A549 (cell line): ENCODE measurements around the gene RCN2. TPM values are rescaled to one million over a fixed set of nuclear protein-coding genes. Genes with fewer than 3 reads are reported as not detected.

Experiments used
- ATAC-seq, 2 experiments: fragments of 200-7000 bp in 1 of 2; fragments of >200 bp in 1 of 2; cut with Nextera tagmentation in 1 of 2; cut with Tn5 transposase in 1 of 2; 3 replicates each; pipeline versions ENCODE4 v1.8.0 to v1.9.1; 2018 to 2020; ENCODE audit warnings: mild to moderate bottlenecking in 1 of 2, moderate library complexity in 1 of 2
- CTCF ChIA-PET: fragments of 300-600 bp; sonication (Branson Sonifier 250); formaldehyde crosslinking; extraction: SDS; loops from one replicate; lab custom pipeline; 2021; ENCODE audit warnings: antibody characterized with exemption, inconsistent platforms; lab: Yijun Ruan, JAX
- POLR2A ChIA-PET: fragments of 350-600 bp; formaldehyde crosslinking; extraction: SDS; loops from one replicate; lab custom pipeline; 2021; ENCODE audit warnings: antibody characterized with exemption, inconsistent platforms; lab: Yijun Ruan, JAX
- DNase-seq, 2 experiments: peaks; one replicate each; pipeline versions ENCODE4 v3.0.0 to v3.0.0-alpha.2; 2011 to 2016; ENCODE audit warnings: low read depth in 1 of 2, low spot score in 1 of 2
- FAIRE-seq: peaks from 2 replicates; lab custom pipeline; 2011; peaks lifted over from hg19 to GRCh38; lab: Jason Lieb, UNC
- H3K27ac ChIP-seq, 2 experiments: fragments of >200 bp; sonication (Bioruptor Twin); formaldehyde crosslinking; 3 replicates each; pipeline ENCODE4 v1.5.1; 2016 to 2017
- H3K4me1 ChIP-seq: fragments of >200 bp; sonication (Bioruptor Twin); formaldehyde crosslinking; 3 replicates; pipeline ENCODE4 v1.6.1; 2016
- H3K4me2 ChIP-seq: fragments of >200 bp; sonication (Bioruptor Twin); formaldehyde crosslinking; 3 replicates; pipeline ENCODE4 v1.6.1; 2016
- H3K4me3 ChIP-seq: fragments of >200 bp; sonication (Bioruptor Twin); formaldehyde crosslinking; 3 replicates; pipeline ENCODE4 v1.5.1; 2016
- H3K9me3 ChIP-seq: fragments of >200 bp; sonication (Bioruptor Twin); formaldehyde crosslinking; 3 replicates; pipeline ENCODE4 v1.6.1; 2016
- CHD4 ChIP-seq: fragments of 200-600 bp; sonication (generic); IDR thresholded peaks from 2 replicates; pipeline ENCODE4 v1.6.1; 2016; ENCODE audit warnings: antibody characterized with exemption, mild to moderate bottlenecking, borderline replicate concordance
- EHMT2 ChIP-seq: fragments of 200-600 bp; sonication (generic); IDR thresholded peaks from 2 replicates; pipeline ENCODE4 v1.6.1; 2016; ENCODE audit warnings: antibody characterized with exemption, low read depth, mild to moderate bottlenecking, moderate library complexity
- ELK1 ChIP-seq: fragments of 150-350 bp; IDR thresholded peaks from 2 replicates; pipeline ENCODE4 v1.6.1; 2014; ENCODE audit warnings: low read depth, mild to moderate bottlenecking, low read length
- FOXS1 ChIP-seq: fragments of 250-450 bp; sonication (Bioruptor Pico); IDR thresholded peaks from 2 replicates; pipeline ENCODE4 v1.5.0; 2020; ENCODE audit warnings: mild to moderate bottlenecking, moderate library complexity
- MAFK ChIP-seq: fragments of 450-650 bp; IDR thresholded peaks from 2 replicates; pipeline ENCODE4 v1.6.1; 2014; ENCODE audit not compliant: partially characterized antibody
- MAX ChIP-seq: IDR thresholded peaks from 2 replicates; pipeline ENCODE4 v1.6.1; 2012
- MAZ ChIP-seq: fragments of 150-350 bp; IDR thresholded peaks from 2 replicates; pipeline ENCODE4 v1.6.1; 2014; ENCODE audit warnings: antibody characterized with exemption, low read depth, low read length, borderline replicate concordance
- POLR2AphosphoS2 ChIP-seq: conservative IDR thresholded peaks from 2 replicates; pipeline ENCODE4 v1.6.1; 2012; ENCODE audit warnings: low read length, improper control_type of control experiment, inconsistent platforms
- RCOR1 ChIP-seq: fragments of 150-350 bp; IDR thresholded peaks from 2 replicates; pipeline ENCODE4 v1.6.1; 2014; ENCODE audit warnings: antibody characterized with exemption, low read length, low read depth
- SREBF2 ChIP-seq: fragments of 450-650 bp; IDR thresholded peaks from 2 replicates; pipeline ENCODE4 v1.6.1; 2014; ENCODE audit warnings: mild to moderate bottlenecking, moderate library complexity
- USF2 ChIP-seq: fragments of 450-650 bp; IDR thresholded peaks from 2 replicates; pipeline ENCODE4 v1.6.1; 2014; ENCODE audit warnings: antibody characterized with exemption
- WGBS: methylation state at CpG from one replicate; pipeline ENCODE4 v1.1.6; 2017; ENCODE audit errors: missing lambda C conversion rate; 5-methylcytosine and 5-hydroxymethylcytosine counted together
- polyA plus RNA-seq, 4 experiments: library from polyadenylated mRNA; depleted of rRNA in 3 of 4; stranded (reverse); fragments of >200 nt; fragmentation: RNase III in 1 of 4; extraction: RNeasy Plus Mini Kit Qiagen cat#74134 plus additional on column Dnase treatment in 1 of 4; gene quantifications; 2 replicates in 3 of 4; 3 replicates in 1 of 4; pipeline ENCODE4 v1.2.3, GENCODE V29; 2011 to 2017
- TF ChIP-seq, protein P1 (sequence below): fragments of >200 bp; sonication (Bioruptor Twin); formaldehyde crosslinking; IDR thresholded peaks from 3 replicates; pipeline ENCODE4 v1.5.1; 2016

The RCN2 gene
- polyA plus RNA-seq, 2 of the 4 experiments (the other 2 are of a cell fraction), result 81.3 to 152 TPM

- no peak overlapping the region for H3K4me3 ChIP-seq
- TF ChIP-seq POLR2AphosphoS2 (no peak), ELK1 (no peak), USF2 (0 out of 2 replicates have a peak, but pooled peaks have one; percentile 29)
- ATAC-seq, result no peak
- no peak overlapping the region for H3K27ac ChIP-seq
- peaks cover 15% of the 10 kb centered on the region for H3K4me1 ChIP-seq
- WGBS, result 78% methylated on average over 9 of the region's 9 CpGs
- no peak overlapping the region for H3K4me2 ChIP-seq
- H3K9me3 ChIP-seq, result no peaks in the 10 kb centered on the region
- ChIA-PET CTCF (interaction anchor here (0.9 kb wide), 1 partner anchor 32 kb away, joined by 3 read pairs; no protein-coding TSS in a partner anchor), POLR2A (no interaction called here)
- no peak for DNase-seq
- no peak for FAIRE-seq
Measured at GRCh38 chr15:76991741-76992645, 60.4 kb downstream of the RCN2 start.

DNA sequence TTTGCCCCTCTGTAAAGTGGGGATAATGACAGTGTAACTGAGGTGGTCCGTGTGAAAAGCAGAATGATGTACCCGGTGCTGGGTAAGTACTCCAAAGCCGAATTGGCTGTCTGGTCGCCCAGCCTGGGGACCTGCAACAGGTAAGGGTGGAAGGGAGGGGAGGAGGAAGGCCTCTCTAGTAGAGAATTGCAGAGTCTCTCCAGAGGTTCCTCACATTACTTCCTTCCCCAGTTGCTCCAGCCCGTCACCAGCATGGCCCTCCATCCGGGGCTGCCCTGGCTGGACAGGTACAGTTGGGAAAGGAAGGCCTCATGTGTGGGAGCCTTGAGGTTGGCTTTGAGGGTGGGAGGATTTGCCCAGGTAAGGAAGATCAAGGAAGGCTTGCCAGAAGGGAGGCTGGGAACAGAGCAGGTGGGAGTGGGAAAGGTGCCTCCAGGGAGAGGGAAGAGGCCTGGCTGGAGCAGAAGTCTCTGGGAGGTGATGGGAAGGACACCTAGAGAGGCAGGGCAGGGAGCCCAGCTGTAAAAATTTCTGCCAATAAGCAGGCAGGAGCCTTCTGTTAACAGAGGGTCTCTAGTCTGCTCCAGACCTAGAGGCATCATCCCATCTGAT lies 61.7 kb downstream of the RCN2 start:
- CTCF ChIA-PET, result no interaction called here
- peaks cover 15% of the 10 kb centered on the region for H3K4me1 ChIP-seq

GRCh38 chr15:76994001-76994400 lies 62.5 kb downstream of the RCN2 start:
- TF ChIP-seq FOXS1, result no peak
- TF ChIP-seq MAFK, result peak; percentile 54
- no peak for TF ChIP-seq MAZ
- TF ChIP-seq, all 56 proteins: peak for 1

More for the DNA sequence above, 61.7 kb downstream of the RCN2 start:
- no peak for FAIRE-seq
- ATAC-seq, result no peak
- POLR2A ChIA-PET, result no interaction called here
- no peak overlapping the region for H3K27ac ChIP-seq
- 72% methylated on average over 6 of the region's 6 CpGs for WGBS
- no peak for DNase-seq
- H3K4me2 ChIP-seq, result no peak overlapping the region
- H3K9me3 ChIP-seq, result no peaks in the 10 kb centered on the region
- no peak overlapping the region for H3K4me3 ChIP-seq
- TF ChIP-seq, protein P1, sequence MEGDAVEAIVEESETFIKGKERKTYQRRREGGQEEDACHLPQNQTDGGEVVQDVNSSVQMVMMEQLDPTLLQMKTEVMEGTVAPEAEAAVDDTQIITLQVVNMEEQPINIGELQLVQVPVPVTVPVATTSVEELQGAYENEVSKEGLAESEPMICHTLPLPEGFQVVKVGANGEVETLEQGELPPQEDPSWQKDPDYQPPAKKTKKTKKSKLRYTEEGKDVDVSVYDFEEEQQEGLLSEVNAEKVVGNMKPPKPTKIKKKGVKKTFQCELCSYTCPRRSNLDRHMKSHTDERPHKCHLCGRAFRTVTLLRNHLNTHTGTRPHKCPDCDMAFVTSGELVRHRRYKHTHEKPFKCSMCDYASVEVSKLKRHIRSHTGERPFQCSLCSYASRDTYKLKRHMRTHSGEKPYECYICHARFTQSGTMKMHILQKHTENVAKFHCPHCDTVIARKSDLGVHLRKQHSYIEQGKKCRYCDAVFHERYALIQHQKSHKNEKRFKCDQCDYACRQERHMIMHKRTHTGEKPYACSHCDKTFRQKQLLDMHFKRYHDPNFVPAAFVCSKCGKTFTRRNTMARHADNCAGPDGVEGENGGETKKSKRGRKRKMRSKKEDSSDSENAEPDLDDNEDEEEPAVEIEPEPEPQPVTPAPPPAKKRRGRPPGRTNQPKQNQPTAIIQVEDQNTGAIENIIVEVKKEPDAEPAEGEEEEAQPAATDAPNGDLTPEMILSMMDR, result no peak
- TF ChIP-seq MAX (no peak), CHD4 (no peak), EHMT2 (no peak), SREBF2 (no peak), RCOR1 (no peak)
- TF ChIP-seq, all 56 proteins: peak for 0

More at GRCh38 chr15:76994001-76994400, 62.5 kb downstream of the RCN2 start:
- ATAC-seq (peak in 1 of 2 experiments; percentile 60; a peak in 3 of 6 replicates), DNase-seq (peak in 1 of 2 experiments; percentile 43), FAIRE-seq (no peak)
- CTCF ChIA-PET, result interaction anchor here (2.6 kb wide), 1 partner anchor 30 kb away, joined by 11 read pairs; no protein-coding TSS in a partner anchor
- Histone ChIP-seq H3K4me1 (peaks cover 15% of the 10 kb centered on the region), H3K4me2 (no peak overlapping the region), H3K27ac (peak overlapping the region in 1 of 2 experiments; percentile 21; a peak in 1 of 6 replicates), H3K9me3 (no peaks in the 10 kb centered on the region), H3K4me3 (no peak overlapping the region)
- POLR2A ChIA-PET, result no interaction called here
- 66% methylated on average over 5 of the region's 8 CpGs for WGBS
